ENCODE measurements around the gene LMBR1L.
A peak's percentile ranks its signal among the peaks of the same experiment; 100 is the strongest.

The LMBR1L gene

DNA sequence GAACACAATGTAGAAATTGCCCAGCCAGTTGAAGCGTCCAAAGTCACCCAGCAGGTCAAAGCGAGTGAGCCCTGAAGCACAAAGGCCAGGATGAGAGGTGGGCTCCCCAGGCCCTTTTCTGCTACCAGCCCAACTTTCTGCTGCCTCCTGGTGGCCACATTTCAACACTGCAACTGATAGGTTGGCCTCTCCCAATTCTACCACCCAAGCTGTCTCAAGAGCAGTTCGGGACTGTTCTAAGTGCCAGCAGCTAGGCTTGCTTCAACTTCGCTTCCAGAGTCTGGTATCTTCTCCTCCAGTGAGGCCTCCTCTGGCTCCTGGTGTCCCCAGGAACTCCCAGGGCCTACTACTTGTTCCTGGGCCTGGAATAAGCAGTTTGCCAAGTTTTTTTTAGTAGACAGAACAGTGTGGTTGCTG lies 12.6 kb downstream of the LMBR1L start:
- H4K91ac ChIP-seq (ENCODE audit: low read length) = no peak overlapping the region

DNA sequence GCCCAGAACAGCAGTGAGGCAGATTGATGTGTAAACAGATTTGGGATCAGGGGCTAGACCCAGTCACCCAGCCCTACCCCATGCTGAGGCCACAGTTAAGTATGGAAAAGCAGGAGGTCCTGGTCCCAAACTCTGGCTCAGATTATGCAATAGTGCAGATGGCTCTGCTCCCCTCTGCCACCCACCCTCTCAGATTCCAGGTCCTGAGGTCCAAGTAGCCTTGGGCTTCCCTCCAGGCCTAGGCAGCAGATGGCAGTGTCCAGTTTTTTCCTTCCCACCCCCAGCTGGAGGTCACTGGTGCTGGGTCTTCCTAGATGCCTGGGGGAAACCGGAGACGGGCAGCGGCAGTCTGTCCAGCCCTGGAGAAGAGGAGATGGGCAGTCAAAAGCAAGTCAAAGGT lies 13.3 kb downstream of the LMBR1L start:
- H2BK15ac ChIP-seq (ENCODE audit: low read depth, poor library complexity, severe bottlenecking) = no peak overlapping the region
- H3K9me3 ChIP-seq (ENCODE audit: control insufficient read depth, low read length) = no peaks in the 10 kb centered on the region
- no peak overlapping the region for H2BK120ac ChIP-seq (ENCODE audit: low read depth, low read length)
- H3K4me3 ChIP-seq (ENCODE audit: insufficient read depth in 1 of 2, low read depth in 1 of 2, low read length in 2 of 2) = no peak overlapping the region
- no peak for DNase-seq
- H2BK12ac ChIP-seq (ENCODE audit: low read length in 2 of 2) = no peak overlapping the region
- no peak overlapping the region for H3K14ac ChIP-seq (ENCODE audit: low read length in 2 of 2)
- H2BK5ac ChIP-seq (ENCODE audit: low read depth, low read length, poor library complexity, severe bottlenecking) = no peak overlapping the region
- H3K4me1 ChIP-seq (ENCODE audit: control insufficient read depth, insufficient read depth, low read depth, low read length) = peaks cover 16% of the 10 kb centered on the region
- H3K4me2 ChIP-seq (ENCODE audit: low read length, poor library complexity, severe bottlenecking) = no peak overlapping the region
- no peak overlapping the region for H3K9ac ChIP-seq (ENCODE audit: low read length)
- H4K91ac ChIP-seq (ENCODE audit: low read length) = no peak overlapping the region
- H3K18ac ChIP-seq (ENCODE audit: low read depth in 1 of 2, low read length in 2 of 2) = no peak overlapping the region
- H2AFZ ChIP-seq (ENCODE audit: low read depth, low read length) = no peak overlapping the region
- peaks cover 39 to 58% of the 10 kb centered on the region in 2 experiments for H3K36me3 ChIP-seq (ENCODE audit: control insufficient read depth in 1 of 2, insufficient read depth in 2 of 2, low read depth in 1 of 2, low read length in 2 of 2)
- peaks cover 5% of the 10 kb centered on the region for H3K79me1 ChIP-seq (replicated peaks; ENCODE audit: low read length, poor library complexity, severe bottlenecking)
- no peak overlapping the region for H2AK5ac ChIP-seq (ENCODE audit: low read length, severe bottlenecking)
- H3K27me3 ChIP-seq (ENCODE audit: control insufficient read depth in 1 of 2, insufficient read depth in 1 of 2, low read length in 2 of 2) = peaks cover 34 to 35% of the 10 kb centered on the region in 2 experiments
- H3K23ac ChIP-seq (ENCODE audit: low read length in 2 of 2) = no peak overlapping the region
- 94% methylated on average over 3 of the region's 3 CpGs for WGBS
- H3K4ac ChIP-seq (ENCODE audit: low read depth in 1 of 2, low read length in 2 of 2) = no peak overlapping the region
- no peak overlapping the region for H4K8ac ChIP-seq (ENCODE audit: low read length)
- H3K27ac ChIP-seq (ENCODE audit: low read length, poor library complexity, severe bottlenecking) = no peak overlapping the region

More for the DNA sequence above, 12.6 kb downstream of the LMBR1L start:
- no peak overlapping the region for H2BK120ac ChIP-seq (ENCODE audit: low read depth, low read length)
- H2AFZ ChIP-seq (ENCODE audit: low read depth, low read length) = no peak overlapping the region
- H3K14ac ChIP-seq (ENCODE audit: low read length in 2 of 2) = no peak overlapping the region
- H2BK12ac ChIP-seq (ENCODE audit: low read length in 2 of 2) = no peak overlapping the region
- no peak overlapping the region for H3K23ac ChIP-seq (ENCODE audit: low read length in 2 of 2)
- DNase-seq = peak; percentile 55
- no peak overlapping the region for H3K18ac ChIP-seq (ENCODE audit: low read depth in 1 of 2, low read length in 2 of 2)
- peaks cover 13% of the 10 kb centered on the region for H3K4me1 ChIP-seq (ENCODE audit: control insufficient read depth, insufficient read depth, low read depth, low read length)
- H2AK5ac ChIP-seq (ENCODE audit: low read length, severe bottlenecking) = no peak overlapping the region
- WGBS = 60% methylated on average over 4 of the region's 4 CpGs
- no peak overlapping the region for H4K8ac ChIP-seq (ENCODE audit: low read length)
- peaks cover 45 to 65% of the 10 kb centered on the region in 2 experiments for H3K36me3 ChIP-seq (ENCODE audit: control insufficient read depth in 1 of 2, insufficient read depth in 2 of 2, low read depth in 1 of 2, low read length in 2 of 2)
- no peak overlapping the region for H3K27ac ChIP-seq (ENCODE audit: low read length, poor library complexity, severe bottlenecking)
- peaks cover 12% of the 10 kb centered on the region for H3K79me1 ChIP-seq (replicated peaks; ENCODE audit: low read length, poor library complexity, severe bottlenecking)
- no peak overlapping the region for H2BK15ac ChIP-seq (ENCODE audit: low read depth, poor library complexity, severe bottlenecking)
- no peak overlapping the region for H3K4me3 ChIP-seq (ENCODE audit: insufficient read depth in 1 of 2, low read depth in 1 of 2, low read length in 2 of 2)
- no peaks in the 10 kb centered on the region for H3K9me3 ChIP-seq (ENCODE audit: control insufficient read depth, low read length)
- no peak overlapping the region for H2BK5ac ChIP-seq (ENCODE audit: low read depth, low read length, poor library complexity, severe bottlenecking)
- no peak overlapping the region for H3K4ac ChIP-seq (ENCODE audit: low read depth in 1 of 2, low read length in 2 of 2)
- H3K4me2 ChIP-seq (ENCODE audit: low read length, poor library complexity, severe bottlenecking) = no peak overlapping the region
- H3K9ac ChIP-seq (ENCODE audit: low read length) = no peak overlapping the region
- H3K27me3 ChIP-seq (ENCODE audit: control insufficient read depth in 1 of 2, insufficient read depth in 1 of 2, low read length in 2 of 2) = peaks cover 27 to 29% of the 10 kb centered on the region in 2 experiments

DNA sequence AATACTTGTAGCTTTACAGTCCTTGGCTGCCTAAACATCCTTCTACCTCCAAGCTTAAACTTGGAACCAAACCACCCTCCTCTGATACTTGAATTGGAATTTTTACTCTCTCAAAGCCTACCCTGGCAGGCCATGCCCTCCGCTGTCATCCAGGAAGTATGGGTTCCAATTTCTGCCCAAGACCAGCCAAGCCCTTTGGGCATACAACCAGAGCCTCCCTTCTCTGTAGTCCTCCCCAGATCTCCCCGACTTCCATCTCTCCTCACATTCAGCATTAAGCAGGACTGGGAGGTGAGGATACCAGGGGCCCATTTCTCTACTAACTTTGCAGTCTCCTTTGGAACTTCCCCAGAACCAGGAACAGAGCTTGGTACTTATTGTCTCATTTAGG lies 15.7 kb downstream of the LMBR1L start:
- Histone ChIP-seq H3K79me1 (replicated peaks; ENCODE audit: low read length, poor library complexity, severe bottlenecking) (no peaks in the 10 kb centered on the region), H3K14ac (ENCODE audit: low read length in 2 of 2) (no peak overlapping the region), H3K23ac (ENCODE audit: low read length in 2 of 2) (no peak overlapping the region), H3K4ac (ENCODE audit: low read depth in 1 of 2, low read length in 2 of 2) (no peak overlapping the region), H3K27ac (ENCODE audit: low read length, poor library complexity, severe bottlenecking) (no peak overlapping the region), H2BK5ac (ENCODE audit: low read depth, low read length, poor library complexity, severe bottlenecking) (no peak overlapping the region), H3K27me3 (ENCODE audit: control insufficient read depth in 1 of 2, insufficient read depth in 1 of 2, low read length in 2 of 2) (peaks cover 54 to 58% of the 10 kb centered on the region in 2 experiments), H2BK12ac (ENCODE audit: low read length in 2 of 2) (no peak overlapping the region), H3K9me3 (ENCODE audit: control insufficient read depth, low read length) (no peaks in the 10 kb centered on the region), H3K18ac (ENCODE audit: low read depth in 1 of 2, low read length in 2 of 2) (no peak overlapping the region), H2BK120ac (ENCODE audit: low read depth, low read length) (no peak overlapping the region), H2BK15ac (ENCODE audit: low read depth, poor library complexity, severe bottlenecking) (no peak overlapping the region), H4K8ac (ENCODE audit: low read length) (no peak overlapping the region), H3K4me2 (ENCODE audit: low read length, poor library complexity, severe bottlenecking) (no peak overlapping the region), H4K91ac (ENCODE audit: low read length) (no peak overlapping the region), H2AK5ac (ENCODE audit: low read length, severe bottlenecking) (no peak overlapping the region), H2AFZ (ENCODE audit: low read depth, low read length) (no peak overlapping the region), H3K4me3 (ENCODE audit: insufficient read depth in 1 of 2, low read depth in 1 of 2, low read length in 2 of 2) (no peak overlapping the region), H3K9ac (ENCODE audit: low read length) (no peak overlapping the region), H3K4me1 (ENCODE audit: control insufficient read depth, insufficient read depth, low read depth, low read length) (peaks cover 28% of the 10 kb centered on the region), H3K36me3 (ENCODE audit: control insufficient read depth in 1 of 2, insufficient read depth in 2 of 2, low read depth in 1 of 2, low read length in 2 of 2) (peaks cover 17 to 34% of the 10 kb centered on the region in 2 experiments)
- 84% methylated on average over 2 of the region's 2 CpGs for WGBS
- no peak for DNase-seq

DNA sequence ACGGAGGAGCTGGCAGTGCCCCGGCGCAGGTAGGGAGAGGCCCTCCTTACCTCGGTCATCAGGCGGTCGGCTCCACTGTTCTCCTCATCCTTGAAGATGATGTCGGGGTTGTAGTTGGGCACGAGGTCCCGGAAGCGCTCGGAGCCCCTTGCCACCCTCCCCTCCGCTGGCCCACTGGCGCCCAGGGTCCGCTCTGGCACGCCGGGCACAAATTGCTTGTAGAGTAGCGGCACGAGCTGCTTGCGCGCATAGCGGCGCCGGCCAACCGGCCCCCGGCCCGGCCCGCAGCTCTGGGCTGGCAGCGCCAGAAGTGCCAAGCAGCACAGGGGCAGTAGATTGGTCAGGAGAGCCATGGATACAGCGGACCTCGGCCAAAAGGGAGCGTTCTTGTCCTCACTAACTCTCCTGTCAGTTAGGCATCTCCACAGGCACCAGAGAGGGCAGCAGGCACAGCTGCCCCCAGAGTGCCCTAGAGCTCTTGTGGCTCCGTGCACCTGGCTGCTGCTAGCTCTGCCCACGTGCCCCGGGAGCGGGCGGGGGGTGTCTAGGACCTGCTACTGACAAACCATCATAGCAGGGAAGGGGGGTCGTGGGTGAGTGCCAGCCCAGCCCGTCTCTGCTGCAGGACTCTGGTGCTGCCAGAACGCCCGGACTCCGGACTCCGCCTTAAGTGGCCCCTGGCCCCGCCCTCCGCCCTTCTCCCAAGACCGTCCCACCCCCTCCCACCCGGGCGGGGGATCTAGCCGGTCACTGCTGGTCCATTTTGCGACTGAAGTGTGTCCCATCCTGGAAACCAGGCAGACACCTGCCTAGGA lies 16.3 kb downstream of the LMBR1L start, which contains the start of gene DHH:
Gene DHH (minus strand): TSS at position 642 of the 815 bp plus-strand sequence. CDS start 289 bp downstream, at position 353.
- H3K14ac ChIP-seq (ENCODE audit: low read length in 2 of 2) = no peak within 1 kb of the TSS
- no peaks in the 10 kb centered on the region for H3K9me3 ChIP-seq (ENCODE audit: control insufficient read depth, low read length)
- no peak within 1 kb of the TSS for H3K18ac ChIP-seq (ENCODE audit: low read depth in 1 of 2, low read length in 2 of 2)
- no peak within 1 kb of the TSS for H2BK12ac ChIP-seq (ENCODE audit: low read length in 2 of 2)
- no peak within 1 kb of the TSS for H3K4ac ChIP-seq (ENCODE audit: low read depth in 1 of 2, low read length in 2 of 2)
- 8% methylated on average over 44 of the region's 49 CpGs for WGBS
- H2BK120ac ChIP-seq (ENCODE audit: low read depth, low read length) = no peak within 1 kb of the TSS
- peaks cover 60 to 64% of the 10 kb centered on the region in 2 experiments for H3K27me3 ChIP-seq (ENCODE audit: control insufficient read depth in 1 of 2, insufficient read depth in 1 of 2, low read length in 2 of 2)
- peak within 1 kb of the TSS; percentile 60 for H3K4me2 ChIP-seq (ENCODE audit: low read length, poor library complexity, severe bottlenecking)
- no peaks in the 10 kb centered on the region for H3K79me1 ChIP-seq (replicated peaks; ENCODE audit: low read length, poor library complexity, severe bottlenecking)
- H2BK5ac ChIP-seq (ENCODE audit: low read depth, low read length, poor library complexity, severe bottlenecking) = no peak within 1 kb of the TSS
- H4K8ac ChIP-seq (ENCODE audit: low read length) = no peak within 1 kb of the TSS
- H3K4me3 ChIP-seq (ENCODE audit: insufficient read depth in 1 of 2, low read depth in 1 of 2, low read length in 2 of 2) = peak within 1 kb of the TSS; percentile 16 to 53
- no peak within 1 kb of the TSS for H2AK5ac ChIP-seq (ENCODE audit: low read length, severe bottlenecking)
- no peak within 1 kb of the TSS for H4K91ac ChIP-seq (ENCODE audit: low read length)
- H2AFZ ChIP-seq (ENCODE audit: low read depth, low read length) = no peak within 1 kb of the TSS
- peaks cover 33% of the 10 kb centered on the region for H3K4me1 ChIP-seq (ENCODE audit: control insufficient read depth, insufficient read depth, low read depth, low read length)
- peak within 1 kb of the TSS in 1 of 2 experiments; percentile 32 for H3K23ac ChIP-seq (ENCODE audit: low read length in 2 of 2)
- H3K36me3 ChIP-seq (ENCODE audit: control insufficient read depth in 1 of 2, insufficient read depth in 2 of 2, low read depth in 1 of 2, low read length in 2 of 2) = peaks cover 17 to 29% of the 10 kb centered on the region in 2 experiments
- no peak within 1 kb of the TSS for H3K27ac ChIP-seq (ENCODE audit: low read length, poor library complexity, severe bottlenecking)
- no peak within 1 kb of the TSS for H2BK15ac ChIP-seq (ENCODE audit: low read depth, poor library complexity, severe bottlenecking)
- no peak within 1 kb of the TSS for H3K9ac ChIP-seq (ENCODE audit: low read length)
- peak; percentile 21 for DNase-seq
